ENCODE measurements around the gene NR1D1. TPM values are rescaled to one million over a fixed set of nuclear protein-coding genes. Genes with fewer than 3 reads are reported as not detected.

Gene NR1D1
- total and polyA plus RNA-seq, 2 experiments from 2014 or later, result 2.4 to 5.4 TPM

- Histone ChIP-seq H3K4me2 (ENCODE audit: unreplicated experiment) (peak overlapping the region; percentile 76), H3K4me3 (no peak overlapping the region), H2AFZ (no peak overlapping the region), H3K79me2 (ENCODE audit: insufficient read depth) (no peaks in the 10 kb centered on the region), H3K27me3 (replicated peaks; ENCODE audit: insufficient read depth) (no peaks in the 10 kb centered on the region), H4K20me1 (ENCODE audit: insufficient read depth) (no peaks in the 10 kb centered on the region), H3K36me3 (ENCODE audit: low read depth) (no peaks in the 10 kb centered on the region), H3K9ac (peak overlapping the region; percentile 82; the same call in 1 of the 2 replicates), H3K4me1 (ENCODE audit: insufficient read depth) (peaks cover 56% of the 10 kb centered on the region), H3F3A (ENCODE audit: insufficient read depth) (peaks cover 35% of the 10 kb centered on the region), H3K27ac (peak overlapping the region; percentile 88), H3K9me3 (ENCODE audit: low read depth) (no peaks in the 10 kb centered on the region), H3K9me2 (ENCODE audit: insufficient read depth) (no peaks in the 10 kb centered on the region)
- in situ Hi-C loops (cut with MboI), result no loop called here
- TF ChIP-seq EZH2phosphoT487 (IDR thresholded peaks at IDR 0.05; ENCODE audit: insufficient read depth, low read depth) (no peak), EZH2 (IDR thresholded peaks at IDR 0.05; ENCODE audit: insufficient read depth, poor library complexity, severe bottlenecking) (no peak)
- 29 to 31% methylated on average over 18 to 20 of the region's 20 CpGs for WGBS, 2 experiments (ENCODE audit: low coverage in 1 of 2, low lambda C conversion rate in 2 of 2, missing lambda C conversion rate in 2 of 2)
- DNase-seq, result no peak
These were observed 6.6 kb upstream of the NR1D1 start for GRCh38 chr17:40106760-40107521.

- Histone ChIP-seq H3K79me2 (ENCODE audit: insufficient read depth) (no peaks in the 10 kb centered on the region), H3K36me3 (ENCODE audit: low read depth) (no peaks in the 10 kb centered on the region), H3K4me1 (ENCODE audit: insufficient read depth) (peaks cover 55% of the 10 kb centered on the region), H3K4me2 (ENCODE audit: unreplicated experiment) (no peak overlapping the region), H3K27ac (no peak overlapping the region), H3K27me3 (replicated peaks; ENCODE audit: insufficient read depth) (no peaks in the 10 kb centered on the region), H2AFZ (no peak overlapping the region), H3K9ac (no peak overlapping the region), H3F3A (ENCODE audit: insufficient read depth) (peaks cover 33% of the 10 kb centered on the region), H3K9me2 (ENCODE audit: insufficient read depth) (no peaks in the 10 kb centered on the region), H4K20me1 (ENCODE audit: insufficient read depth) (no peaks in the 10 kb centered on the region), H3K4me3 (no peak overlapping the region), H3K9me3 (ENCODE audit: low read depth) (no peaks in the 10 kb centered on the region)
- no peak for TF ChIP-seq EZH2phosphoT487 (IDR thresholded peaks at IDR 0.05; ENCODE audit: insufficient read depth, low read depth)
- no peak for TF ChIP-seq EZH2 (IDR thresholded peaks at IDR 0.05; ENCODE audit: insufficient read depth, poor library complexity, severe bottlenecking)
- in situ Hi-C loops (cut with MboI), result no loop called here
- DNase-seq, result no peak
- 81 to 83% methylated on average over 5 of the region's 5 CpGs for WGBS, 2 experiments (ENCODE audit: low coverage in 1 of 2, low lambda C conversion rate in 2 of 2, missing lambda C conversion rate in 2 of 2)
These were observed 5.7 kb upstream of the NR1D1 start for GRCh38 chr17:40105861-40106759.

GRCh38 chr17:40104594-40105486 lies 4.5 kb upstream of the NR1D1 start:
- H3K4me3 ChIP-seq, result no peak overlapping the region
- H3K27ac ChIP-seq, result no peak overlapping the region
- DNase-seq, result no peak
- peaks cover 42% of the 10 kb centered on the region for H3K4me1 ChIP-seq (ENCODE audit: insufficient read depth)
- no peaks in the 10 kb centered on the region for H3K9me2 ChIP-seq (ENCODE audit: insufficient read depth)
- in situ Hi-C loops (cut with MboI), result no loop called here
- no peak overlapping the region for H3K4me2 ChIP-seq (ENCODE audit: unreplicated experiment)
- H2AFZ ChIP-seq, result no peak overlapping the region
- no peaks in the 10 kb centered on the region for H4K20me1 ChIP-seq (ENCODE audit: insufficient read depth)
- TF ChIP-seq EZH2phosphoT487 (IDR thresholded peaks at IDR 0.05; ENCODE audit: insufficient read depth, low read depth) (no peak), EZH2 (IDR thresholded peaks at IDR 0.05; ENCODE audit: insufficient read depth, poor library complexity, severe bottlenecking) (no peak)
- H3K9ac ChIP-seq, result no peak overlapping the region
- H3K9me3 ChIP-seq (ENCODE audit: low read depth), result no peaks in the 10 kb centered on the region
- WGBS, 2 experiments (ENCODE audit: low coverage in 1 of 2, low lambda C conversion rate in 2 of 2, missing lambda C conversion rate in 2 of 2), result 40 to 41% methylated on average over 3 of the region's 3 CpGs
- peaks cover 24% of the 10 kb centered on the region for H3F3A ChIP-seq (ENCODE audit: insufficient read depth)
- H3K36me3 ChIP-seq (ENCODE audit: low read depth), result no peaks in the 10 kb centered on the region
- peaks cover 4% of the 10 kb centered on the region for H3K79me2 ChIP-seq (ENCODE audit: insufficient read depth)
- no peaks in the 10 kb centered on the region for H3K27me3 ChIP-seq (replicated peaks; ENCODE audit: insufficient read depth)

GRCh38 chr17:40103688-40104087 lies 3.3 kb upstream of the NR1D1 start:
- no peak overlapping the region for H3K9ac ChIP-seq
- H3K9me2 ChIP-seq (ENCODE audit: insufficient read depth), result no peaks in the 10 kb centered on the region
- in situ Hi-C loops (cut with MboI), result no loop called here
- H3K4me2 ChIP-seq (ENCODE audit: unreplicated experiment), result no peak overlapping the region
- H3K36me3 ChIP-seq (ENCODE audit: low read depth), result no peaks in the 10 kb centered on the region
- WGBS, 2 experiments (ENCODE audit: low coverage in 1 of 2, low lambda C conversion rate in 2 of 2, missing lambda C conversion rate in 2 of 2), result 22 to 30% methylated on average over 2 of the region's 2 CpGs
- peaks cover 13% of the 10 kb centered on the region; the same call in 1 of the 2 replicates for H3F3A ChIP-seq (ENCODE audit: insufficient read depth)
- H3K9me3 ChIP-seq (ENCODE audit: low read depth), result no peaks in the 10 kb centered on the region
- H3K79me2 ChIP-seq (ENCODE audit: insufficient read depth), result peaks cover 8% of the 10 kb centered on the region
- H4K20me1 ChIP-seq (ENCODE audit: insufficient read depth), result no peaks in the 10 kb centered on the region
- peaks cover 34% of the 10 kb centered on the region for H3K4me1 ChIP-seq (ENCODE audit: insufficient read depth)
- no peak overlapping the region for H3K27ac ChIP-seq
- H3K4me3 ChIP-seq, result no peak overlapping the region
- no peaks in the 10 kb centered on the region for H3K27me3 ChIP-seq (replicated peaks; ENCODE audit: insufficient read depth)
- H2AFZ ChIP-seq, result no peak overlapping the region
- TF ChIP-seq EZH2phosphoT487 (IDR thresholded peaks at IDR 0.05; ENCODE audit: insufficient read depth, low read depth) (no peak), EZH2 (IDR thresholded peaks at IDR 0.05; ENCODE audit: insufficient read depth, poor library complexity, severe bottlenecking) (no peak)
- no peak for DNase-seq
